Aorta (tissue), 5 donors: ENCODE data around the gene NAPEPLD. TPM values are rescaled to one million over a fixed set of nuclear protein-coding genes. Genes with fewer than 3 reads are reported as not detected.
A peak's percentile ranks its signal among the peaks of the same experiment; 100 is the strongest.
"Not testable (repeated sequence)": the region's sequence is repeated elsewhere in the genome, so short reads cannot be mapped to it uniquely, and the experiment has no call there.

ENCODE experiments used
- ATAC-seq: fragments of 200-7000 bp; cut with Tn5 transposase; one replicate; pipeline ENCODE4 v1.9.1; 2022; ENCODE audit warnings: moderate library complexity; ENCODE audit not compliant: low FRiP score
- DNase-seq, 2 donors: peaks; one replicate each; pipeline ENCODE4 v3.0.0-alpha.2; 2020
- H3K27ac ChIP-seq, 2 donors: one replicate each; pipeline ENCODE4 v1.5.1; 2013; ENCODE audit warnings: low read length in 2 of 2, mild to moderate bottlenecking in 2 of 2, moderate library complexity in 2 of 2, control low read depth in 1 of 2, inconsistent platforms in 1 of 2, low read depth in 1 of 2
- H3K27me3 ChIP-seq, 2 donors: one replicate each; pipeline ENCODE4 v1.6.1; 2013; ENCODE audit warnings: control low read depth in 1 of 2, low read length in 1 of 2, mild to moderate bottlenecking in 1 of 2, moderate library complexity in 1 of 2; ENCODE audit not compliant: insufficient read depth in 2 of 2, control insufficient read depth in 1 of 2
- H3K36me3 ChIP-seq, 2 donors: one replicate each; pipeline ENCODE4 v1.6.1; 2013; ENCODE audit warnings: control low read depth in 1 of 2, low read length in 1 of 2, mild to moderate bottlenecking in 1 of 2; ENCODE audit not compliant: insufficient read depth in 2 of 2, control insufficient read depth in 1 of 2
- H3K4me1 ChIP-seq, 2 donors: one replicate each; pipeline ENCODE4 v1.6.1; 2013; ENCODE audit warnings: low read length in 2 of 2, control low read depth in 1 of 2, mild to moderate bottlenecking in 1 of 2, moderate library complexity in 1 of 2; ENCODE audit not compliant: insufficient read depth in 2 of 2, control insufficient read depth in 1 of 2
- H3K4me3 ChIP-seq, 2 donors: one replicate each; pipeline ENCODE4 v1.5.1; 2013; ENCODE audit warnings: low read length in 2 of 2, control low read depth in 1 of 2, mild to moderate bottlenecking in 1 of 2
- H3K9me3 ChIP-seq: one replicate; pipeline ENCODE4 v1.6.1; 2013; ENCODE audit warnings: mild to moderate bottlenecking, low read length; ENCODE audit not compliant: control insufficient read depth
- WGBS, 2 donors: extraction: QIAGEN DNeasy Blood & Tissue Kit; methylation state at CpG; one replicate each; pipeline ENCODE4 v1.1.7; 2013; 5-methylcytosine and 5-hydroxymethylcytosine counted together
- intact Hi-C, 2 donors: fragments of 100-400 bp; cut with DNase I; formaldehyde crosslinking; loops; one replicate each; pipeline versions ENCODE4 v1.14.2 to v1.15.0; 2022
- polyA plus RNA-seq, 2 donors: library from polyadenylated mRNA; stranded (reverse); fragments of 200-250 nt; gene quantifications; one replicate each; pipeline ENCODE4 v1.2.3, GENCODE V29; 2013
- total RNA-seq, 2 donors: library from RNA; stranded (reverse); fragmentation: NEBNext Ultra II Directional; extraction: Animal tissue kit (Norgen Biotek cat#: 25700); gene quantifications; one replicate each; pipeline ENCODE4 v1.2.1, GENCODE V29; 2021
- donor health status: healthy with polysubstance abuse.
- donor health status: Bipolar disorder and iron deficiency.
- donor health status: DM: no; HTN: no; CAD: no.
- donor health status: DM: no; HTN: no; CAD: no.
- donor health status: DM: yes; HTN: yes; CAD: no.

Gene NAPEPLD
- total and polyA plus RNA-seq, 4 donors: 8.2 to 20.5 (median 9.1) TPM

- H3K9me3 ChIP-seq: not testable (repeated sequence)
- peak; percentile 60 for ATAC-seq
- 48 to 51% methylated on average over 2 of the region's 2 CpGs for WGBS, 2 donors
Observed at GRCh38 chr7:103162641-103163040, 13.7 kb upstream of the NAPEPLD start.

GRCh38 chr7:103161998-103162616 is 13.2 kb upstream of the NAPEPLD start:
- not testable (repeated sequence) for H3K27me3 ChIP-seq

More at GRCh38 chr7:103162641-103163040, 13.7 kb upstream of the NAPEPLD start:
- H3K4me1 ChIP-seq, H3K27me3 ChIP-seq, intact Hi-C loops, H3K27ac ChIP-seq, H3K36me3 ChIP-seq, H3K4me3 ChIP-seq, DNase-seq: not testable (repeated sequence)

GRCh38 chr7:103159072-103159471 is 10.2 kb upstream of the NAPEPLD start:
- DNase-seq, H3K4me1 ChIP-seq, ATAC-seq, H3K27me3 ChIP-seq, intact Hi-C loops, H3K4me3 ChIP-seq, H3K27ac ChIP-seq, H3K9me3 ChIP-seq, H3K36me3 ChIP-seq: not testable (repeated sequence)
- 79 to 85% methylated on average over 1 of the region's 1 CpG for WGBS, 2 donors

More at GRCh38 chr7:103161998-103162616, 13.2 kb upstream of the NAPEPLD start:
- H3K27ac ChIP-seq, intact Hi-C loops, H3K36me3 ChIP-seq, DNase-seq, H3K4me1 ChIP-seq, H3K9me3 ChIP-seq, ATAC-seq, H3K4me3 ChIP-seq: not testable (repeated sequence)
- 86 to 89% methylated on average over 3 of the region's 3 CpGs for WGBS, 2 donors

GRCh38 chr7:103155331-103156024 is 6.6 kb upstream of the NAPEPLD start:
- ATAC-seq, H3K4me3 ChIP-seq, H3K27me3 ChIP-seq, H3K9me3 ChIP-seq, intact Hi-C loops, DNase-seq, H3K36me3 ChIP-seq, H3K27ac ChIP-seq, H3K4me1 ChIP-seq: not testable (repeated sequence)
- WGBS, 2 donors: 95 to 98% methylated on average over 8 of the region's 8 CpGs

- intact Hi-C loops: no loop called here
- no peak for ATAC-seq
- H3K27me3 ChIP-seq: no peaks in the 10 kb centered on the region
- no peaks in the 10 kb centered on the region for H3K4me1 ChIP-seq
- DNase-seq: no peak
- 90% methylated on average over 6 of the region's 6 CpGs for WGBS, 2 donors
- no peak overlapping the region for H3K4me3 ChIP-seq
- no peak overlapping the region for H3K27ac ChIP-seq
- H3K9me3 ChIP-seq: no peaks in the 10 kb centered on the region
- no peaks in the 10 kb centered on the region for H3K36me3 ChIP-seq
Observed at GRCh38 chr7:103154042-103154441, 5.1 kb upstream of the NAPEPLD start.

DNA sequence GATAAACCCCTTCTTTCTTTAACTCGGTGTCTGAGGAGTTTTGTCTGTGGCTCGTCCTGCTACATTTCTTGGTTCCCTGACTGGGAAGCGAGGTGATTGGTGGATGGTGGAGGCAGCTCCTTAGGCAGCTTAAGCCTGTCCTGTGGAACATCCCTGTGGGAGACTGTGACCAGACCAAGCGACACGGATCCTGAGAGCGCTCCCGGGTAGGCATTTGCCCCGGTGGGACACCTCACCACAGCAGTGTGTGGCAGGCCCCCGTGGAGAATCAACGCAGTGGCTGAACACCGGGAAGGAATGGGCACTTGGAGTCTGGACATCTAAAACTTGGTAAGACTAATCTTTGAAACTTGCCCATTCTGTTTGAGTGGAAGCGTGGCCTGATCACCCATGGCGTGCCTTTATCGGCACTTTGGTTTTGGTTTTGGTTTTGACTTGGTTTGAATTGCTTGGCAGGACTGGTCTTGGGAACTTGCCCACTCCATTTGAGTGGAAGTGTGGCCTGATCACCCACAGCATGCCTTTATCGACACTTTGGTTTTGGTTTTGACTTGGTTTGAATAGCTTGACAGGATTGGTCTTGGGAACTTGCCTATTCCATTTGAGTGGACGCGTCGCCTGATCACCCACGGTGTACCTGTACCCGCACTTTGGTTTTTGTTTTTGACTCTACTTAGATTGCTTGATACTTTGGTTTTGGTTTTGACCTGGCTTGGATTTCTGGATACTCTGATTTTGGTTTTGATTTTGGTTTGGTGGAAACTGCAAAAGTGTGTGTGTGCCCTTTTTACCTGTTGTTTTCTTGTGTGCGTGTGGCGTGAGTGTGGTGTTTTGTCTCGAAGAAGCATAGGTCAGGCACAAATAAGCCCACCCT is 4.1 kb upstream of the NAPEPLD start:
- H3K36me3 ChIP-seq, H3K4me3 ChIP-seq, H3K9me3 ChIP-seq, H3K27me3 ChIP-seq, H3K27ac ChIP-seq, H3K4me1 ChIP-seq, intact Hi-C loops, DNase-seq, ATAC-seq: not testable (repeated sequence)
- 95% methylated on average over 23 of the region's 23 CpGs for WGBS, 2 donors

DNA sequence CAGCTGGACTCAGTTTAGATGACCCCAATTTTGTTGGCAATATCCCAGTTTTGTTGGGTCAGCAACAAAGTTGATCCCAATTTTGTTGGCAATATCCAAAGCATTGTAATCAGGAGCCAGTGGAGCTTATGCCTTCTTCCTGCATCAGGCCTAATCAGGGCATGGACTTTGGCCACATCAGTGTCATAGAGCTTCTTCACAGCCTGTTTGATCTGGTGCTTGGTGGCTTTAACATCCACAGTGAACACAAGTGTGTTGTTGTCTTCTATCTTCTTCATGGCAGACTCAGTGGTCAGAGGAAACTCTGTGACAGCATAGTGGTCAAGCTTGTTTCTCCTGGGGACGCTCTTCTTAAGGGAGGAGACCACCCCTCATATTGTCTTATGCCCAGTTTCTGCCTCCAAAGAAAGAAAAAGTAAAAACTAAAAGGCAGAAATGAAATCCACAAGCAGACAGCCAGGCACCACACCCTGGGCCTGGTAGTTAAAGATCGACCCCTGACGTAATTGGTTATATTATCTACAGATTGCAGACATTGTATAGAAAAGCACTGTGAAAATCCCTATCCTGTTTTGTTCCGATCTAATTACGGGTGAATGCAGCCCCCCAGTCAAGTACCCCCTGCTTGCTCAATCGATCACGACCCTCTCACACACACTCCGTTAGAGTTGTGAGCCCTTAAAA is 3.2 kb upstream of the NAPEPLD start:
- H3K27ac ChIP-seq, DNase-seq, H3K27me3 ChIP-seq, H3K36me3 ChIP-seq, ATAC-seq, intact Hi-C loops, H3K4me3 ChIP-seq, H3K9me3 ChIP-seq, H3K4me1 ChIP-seq: not testable (repeated sequence)
- 90 to 95% methylated on average over 8 of the region's 8 CpGs for WGBS, 2 donors

GRCh38 chr7:103150192-103150591 is 1.3 kb upstream of the NAPEPLD start:
- ATAC-seq: no peak
- H3K4me1 ChIP-seq: no peaks in the 10 kb centered on the region

More at GRCh38 chr7:103150192-103150591, 1.3 kb upstream of the NAPEPLD start:
- Histone ChIP-seq H3K4me3 (no peak overlapping the region), H3K27ac (no peak overlapping the region), H3K9me3 (no peaks in the 10 kb centered on the region), H3K27me3 (no peaks in the 10 kb centered on the region), H3K36me3 (no peaks in the 10 kb centered on the region)
- intact Hi-C loops: no loop called here
- DNase-seq: no peak
